ENCODE results near the gene CA5A. TPM values are rescaled to one million over a fixed set of nuclear protein-coding genes. Genes with fewer than 3 reads are reported as not detected.
A peak's percentile ranks its signal among the peaks of the same experiment; 100 is the strongest.

The CA5A gene
- total and polyA plus RNA-seq, 9 of the 15 experiments (the other 6 are each of a cell fraction or from before 2014, with no cell fraction given): not detected

DNA sequence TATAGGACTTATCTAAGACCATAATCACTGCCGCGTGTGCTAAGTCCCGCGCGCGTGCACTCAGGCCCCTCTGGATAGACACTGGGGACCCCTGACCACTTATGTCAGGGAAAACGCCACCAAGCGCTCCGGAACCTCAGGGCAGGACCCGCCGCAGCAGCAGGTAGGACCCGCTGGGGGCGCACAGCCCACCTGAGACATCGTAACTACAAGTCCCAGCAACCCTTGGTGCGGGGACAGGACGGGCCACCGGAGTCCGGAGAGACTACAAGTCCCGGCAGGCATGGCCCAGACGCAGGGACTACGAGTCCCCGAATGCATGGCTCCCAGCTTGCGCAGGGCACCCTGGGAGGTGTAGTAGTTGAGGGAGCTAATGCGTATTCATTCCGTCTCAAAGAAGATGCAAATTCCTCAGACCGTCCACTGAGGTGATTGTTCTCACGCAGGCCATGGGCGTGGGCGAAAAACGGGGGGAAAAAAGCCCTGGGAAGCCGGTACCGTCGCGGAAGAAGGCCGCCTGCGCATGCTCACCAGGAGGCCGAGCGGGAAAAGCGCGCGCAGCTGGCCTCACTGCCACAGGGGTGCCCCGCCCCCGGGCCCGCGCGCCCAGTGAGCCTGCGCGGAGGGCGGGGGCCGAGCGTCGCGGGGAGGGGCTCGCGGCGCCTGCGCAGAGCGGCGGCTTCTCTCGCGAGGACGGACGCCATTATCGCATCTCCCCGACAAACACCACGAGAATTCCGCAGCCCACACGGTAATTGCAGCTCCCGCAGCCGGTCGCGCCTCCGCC lies 14.6 kb upstream of the CA5A start, which contains the start of gene BANP (continued):
- TF ChIP-seq RFX1 (IDR thresholded peaks at IDR 0.05) (no peak), CEBPG (CRISPR knock-in tag; IDR thresholded peaks at IDR 0.05) (no peak), CEBPG (tag; conservative IDR thresholded peaks at IDR 0.05 in 1 of 2, IDR thresholded peaks at IDR 0.05 in 1 of 2) (no peak), KDM2B (CRISPR knock-in tag; IDR thresholded peaks at IDR 0.05) (0 out of 2 replicates have a peak, but pooled peaks have one; percentile 42), ZNF408 (CRISPR knock-in tag; IDR thresholded peaks at IDR 0.05; ENCODE audit: low read depth) (no peak), PBX2 (CRISPR knock-in tag; IDR thresholded peaks at IDR 0.05; ENCODE audit: low read depth) (no peak), PBX2 (tag; conservative IDR thresholded peaks at IDR 0.05; ENCODE audit: low read depth) (0 out of 2 replicates have a peak, but pooled peaks have one; percentile 13), ZNF766 (CRISPR knock-in tag; conservative IDR thresholded peaks at IDR 0.05) (peak; percentile 99), ASH1L (IDR thresholded peaks at IDR 0.05; ENCODE audit: borderline replicate concordance, low read depth, partially characterized antibody) (peak; percentile 70), CHD2 (IDR thresholded peaks at IDR 0.05; ENCODE audit: low read depth, low read length) (peak; percentile 98), TCF3 (CRISPR knock-in tag; IDR thresholded peaks at IDR 0.05) (peak; percentile 34; the same call in 1 of the 2 replicates), HIVEP1 (CRISPR knock-in tag; IDR thresholded peaks at IDR 0.05) (no peak), SRSF3 (IDR thresholded peaks at IDR 0.05; ENCODE audit: insufficient read depth, low read length) (no peak), DDX20 (tag; IDR thresholded peaks at IDR 0.05; ENCODE audit: low read depth) (peak; percentile 45; the same call in 1 of the 2 replicates), ZNF780A (CRISPR knock-in tag; IDR thresholded peaks at IDR 0.05) (no peak), ZNF316 (IDR thresholded peaks at IDR 0.05) (no peak), HMG20A (CRISPR knock-in tag; conservative IDR thresholded peaks at IDR 0.05) (no peak), ARHGAP35 (IDR thresholded peaks at IDR 0.05; ENCODE audit: partially characterized antibody) (peak; percentile 91), JUN (IDR thresholded peaks at IDR 0.05; ENCODE audit: borderline replicate concordance, low read depth, low read length) (peak; percentile 54; the same call in 1 of the 2 replicates), JUN (CRISPR knock-in tag; IDR thresholded peaks at IDR 0.05; ENCODE audit: borderline replicate concordance) (peak; percentile 40; the same call in 1 of the 2 replicates), ZNF165 (CRISPR knock-in tag; IDR thresholded peaks at IDR 0.05; ENCODE audit: borderline replicate concordance) (0 out of 2 replicates have a peak, but pooled peaks have one; percentile 54)
- TF ChIP-seq, protein P1, sequence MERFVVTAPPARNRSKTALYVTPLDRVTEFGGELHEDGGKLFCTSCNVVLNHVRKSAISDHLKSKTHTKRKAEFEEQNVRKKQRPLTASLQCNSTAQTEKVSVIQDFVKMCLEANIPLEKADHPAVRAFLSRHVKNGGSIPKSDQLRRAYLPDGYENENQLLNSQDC (CRISPR knock-in tag; IDR thresholded peaks at IDR 0.05): no peak

All from K562 (cell line).